Muscle layer of colon (tissue), 2 donors: ENCODE data around the gene TFDP3.

ENCODE experiments used
- H3K27ac ChIP-seq: one replicate; pipeline ENCODE4 v1.7.0; 2013; ENCODE audit warnings: low read depth, mild to moderate bottlenecking, low read length, moderate library complexity
- H3K27me3 ChIP-seq, 2 donors: one replicate each; pipeline ENCODE4 v1.7.0; 2013; ENCODE audit warnings: low read length in 2 of 2, mild to moderate bottlenecking in 2 of 2; ENCODE audit not compliant: insufficient read depth in 2 of 2, control insufficient read depth in 1 of 2
- H3K36me3 ChIP-seq: one replicate; pipeline ENCODE4 v1.7.0; 2013; ENCODE audit warnings: mild to moderate bottlenecking, low read length; ENCODE audit not compliant: insufficient read depth
- H3K4me1 ChIP-seq: one replicate; pipeline ENCODE4 v1.7.0; 2013; ENCODE audit warnings: mild to moderate bottlenecking, low read length; ENCODE audit not compliant: insufficient read depth
- H3K4me3 ChIP-seq, 2 donors: one replicate each; pipeline ENCODE4 v1.7.0; 2013; ENCODE audit warnings: low read length in 2 of 2, low read depth in 1 of 2, mild to moderate bottlenecking in 1 of 2, moderate library complexity in 1 of 2
- H3K9ac ChIP-seq: one replicate; pipeline ENCODE4 v1.7.0; 2013; ENCODE audit warnings: low read length
- H3K9me3 ChIP-seq: one replicate; pipeline ENCODE4 v1.7.0; 2013; ENCODE audit warnings: mild to moderate bottlenecking, low read length
- donor health status: abdominal sarcoma.
- donor health status: Adenocarcinoma of cecum.

The TFDP3 gene

DNA sequence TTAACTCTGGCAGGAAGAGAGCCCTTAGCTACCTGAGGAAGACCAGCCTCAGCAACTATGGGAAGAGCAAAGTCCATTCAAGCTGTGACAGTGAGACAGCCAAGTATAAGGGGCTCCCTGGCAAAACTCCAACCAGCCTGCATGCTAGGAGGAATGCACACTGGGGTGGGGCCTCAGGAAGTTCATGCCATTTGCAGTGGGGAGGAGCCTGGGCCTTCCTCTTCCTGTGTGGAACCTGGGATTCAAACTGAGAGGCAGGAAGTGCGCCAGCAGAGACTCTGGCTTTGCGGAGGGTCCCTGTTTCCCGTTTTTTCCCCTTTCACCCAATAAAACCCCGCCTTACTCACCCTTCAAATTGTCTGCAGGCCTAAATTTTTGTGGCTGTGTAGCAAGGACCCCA lies 33.0 kb downstream of the TFDP3 start:
- peaks cover 0 to 3% of the 10 kb centered on the region in 2 donors for H3K27me3 ChIP-seq
- H3K9ac ChIP-seq = no peak overlapping the region
- no peaks in the 10 kb centered on the region for H3K4me1 ChIP-seq
- H3K4me3 ChIP-seq = no peak overlapping the region
- no peak overlapping the region for H3K27ac ChIP-seq
- H3K9me3 ChIP-seq = no peaks in the 10 kb centered on the region
- H3K36me3 ChIP-seq = no peaks in the 10 kb centered on the region

DNA sequence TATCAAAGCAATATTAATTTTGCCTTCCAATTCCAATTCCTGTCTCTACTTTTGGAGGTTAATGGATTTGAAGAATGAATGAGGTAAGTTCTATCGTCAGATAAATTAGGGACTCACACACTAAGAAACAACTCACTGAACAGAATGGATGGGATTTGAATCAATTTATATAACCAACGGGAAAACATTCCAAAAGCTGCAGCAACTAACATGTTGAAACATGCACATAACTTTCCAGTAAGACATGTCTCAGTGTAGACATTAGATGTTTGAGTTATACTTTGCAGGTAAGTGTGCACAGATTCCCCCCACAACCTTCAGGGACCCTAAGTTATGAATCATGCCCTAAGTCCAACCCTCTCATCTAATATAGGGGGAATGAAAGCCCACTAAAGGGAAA lies 34.3 kb downstream of the TFDP3 start:
- no peaks in the 10 kb centered on the region for H3K4me1 ChIP-seq
- no peaks in the 10 kb centered on the region for H3K9me3 ChIP-seq
- no peaks in the 10 kb centered on the region for H3K36me3 ChIP-seq
- H3K27ac ChIP-seq = no peak overlapping the region
- no peak overlapping the region for H3K9ac ChIP-seq
- H3K27me3 ChIP-seq = peaks cover 0 to 3% of the 10 kb centered on the region in 2 donors
- H3K4me3 ChIP-seq = no peak overlapping the region

DNA sequence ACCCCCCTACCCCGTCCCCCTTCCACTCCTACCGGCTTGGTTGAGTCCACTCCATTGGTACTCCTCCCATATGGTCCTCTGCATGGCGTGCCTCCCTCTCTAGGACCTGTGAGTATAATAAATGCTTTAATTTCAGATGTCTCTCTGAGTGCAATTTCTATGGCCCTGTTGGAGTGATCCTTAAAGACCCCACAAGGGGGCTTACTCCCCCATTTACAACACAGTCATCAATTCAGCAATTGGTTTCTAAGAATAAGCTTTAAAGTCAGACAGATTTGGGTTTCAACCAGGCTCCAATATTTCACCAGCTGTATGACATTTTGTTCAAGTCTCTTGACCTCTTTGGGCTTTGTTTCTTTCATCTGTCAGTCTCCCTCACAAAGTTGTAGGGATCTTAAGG lies 38.7 kb downstream of the TFDP3 start:
- H3K9me3 ChIP-seq = no peaks in the 10 kb centered on the region
- peaks cover 0 to 3% of the 10 kb centered on the region in 2 donors for H3K27me3 ChIP-seq
- no peak overlapping the region for H3K27ac ChIP-seq
- no peaks in the 10 kb centered on the region for H3K4me1 ChIP-seq
- H3K36me3 ChIP-seq = no peaks in the 10 kb centered on the region
- no peak overlapping the region for H3K9ac ChIP-seq
- no peak overlapping the region for H3K4me3 ChIP-seq

DNA sequence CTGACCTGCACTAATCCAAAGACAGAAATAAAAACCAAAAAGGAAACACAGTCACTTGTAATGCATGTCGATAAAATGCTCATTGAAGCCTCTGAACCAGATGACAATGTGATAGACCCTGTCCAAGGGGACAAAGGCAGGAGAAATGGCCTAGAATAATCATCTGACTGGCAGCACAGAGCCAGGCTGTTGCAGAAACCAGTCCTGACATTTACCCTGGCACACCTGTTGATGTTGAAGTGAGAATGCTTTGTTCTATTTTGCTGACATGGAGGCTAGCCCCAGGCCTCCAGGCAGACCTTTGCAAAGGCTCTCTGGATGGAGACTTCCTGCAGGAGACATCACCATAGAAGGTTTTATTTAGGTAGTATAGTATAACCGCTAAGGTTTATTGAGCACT lies 41.0 kb downstream of the TFDP3 start:
- H3K9me3 ChIP-seq = no peaks in the 10 kb centered on the region
- no peak overlapping the region for H3K4me3 ChIP-seq
- H3K4me1 ChIP-seq = no peaks in the 10 kb centered on the region
- no peak overlapping the region for H3K9ac ChIP-seq
- peaks cover 0 to 3% of the 10 kb centered on the region in 2 donors for H3K27me3 ChIP-seq
- H3K36me3 ChIP-seq = no peaks in the 10 kb centered on the region
- no peak overlapping the region for H3K27ac ChIP-seq

DNA sequence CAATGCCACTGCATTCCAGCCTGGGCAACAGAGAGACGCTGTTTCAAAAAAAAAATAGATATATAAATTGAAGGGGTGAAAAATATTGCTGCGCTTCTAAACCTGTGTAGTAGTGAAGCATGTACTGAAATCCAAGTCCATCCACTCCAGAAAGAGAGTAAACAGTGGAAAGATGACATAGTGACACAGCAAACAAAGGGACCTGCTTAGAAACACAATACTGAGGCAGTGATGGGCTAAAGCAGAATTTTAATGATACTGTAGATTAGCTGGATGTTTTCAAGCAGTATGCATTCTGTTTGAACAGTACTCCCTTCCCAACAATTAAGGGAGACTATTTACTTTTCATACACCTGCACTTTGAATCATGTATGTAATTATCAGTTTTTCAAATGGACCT lies 42.5 kb downstream of the TFDP3 start:
- Histone ChIP-seq H3K9me3 (no peaks in the 10 kb centered on the region), H3K4me3 (no peak overlapping the region), H3K4me1 (no peaks in the 10 kb centered on the region), H3K27ac (no peak overlapping the region), H3K36me3 (no peaks in the 10 kb centered on the region), H3K9ac (no peak overlapping the region), H3K27me3 (no peaks in the 10 kb centered on the region)

DNA sequence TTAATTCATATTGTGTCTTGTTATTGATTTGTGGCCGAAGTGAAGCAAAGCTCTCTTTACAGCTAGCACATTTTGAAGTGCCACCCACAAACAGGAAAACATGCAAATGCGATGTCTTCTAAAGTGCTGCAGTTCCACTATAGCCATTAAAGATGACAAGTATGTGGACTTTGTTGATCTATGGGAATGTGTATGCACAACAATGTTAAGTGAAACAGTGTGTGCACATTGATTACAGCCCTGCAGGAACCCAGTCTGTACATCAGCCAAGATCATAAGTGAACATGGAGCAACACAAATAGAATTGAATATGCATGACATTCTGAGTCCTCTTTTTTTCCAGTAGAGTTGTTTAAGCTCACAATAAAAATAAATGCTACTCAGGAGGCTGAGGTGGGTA lies 43.0 kb downstream of the TFDP3 start:
- Histone ChIP-seq H3K27ac (no peak overlapping the region), H3K9ac (no peak overlapping the region)

DNA sequence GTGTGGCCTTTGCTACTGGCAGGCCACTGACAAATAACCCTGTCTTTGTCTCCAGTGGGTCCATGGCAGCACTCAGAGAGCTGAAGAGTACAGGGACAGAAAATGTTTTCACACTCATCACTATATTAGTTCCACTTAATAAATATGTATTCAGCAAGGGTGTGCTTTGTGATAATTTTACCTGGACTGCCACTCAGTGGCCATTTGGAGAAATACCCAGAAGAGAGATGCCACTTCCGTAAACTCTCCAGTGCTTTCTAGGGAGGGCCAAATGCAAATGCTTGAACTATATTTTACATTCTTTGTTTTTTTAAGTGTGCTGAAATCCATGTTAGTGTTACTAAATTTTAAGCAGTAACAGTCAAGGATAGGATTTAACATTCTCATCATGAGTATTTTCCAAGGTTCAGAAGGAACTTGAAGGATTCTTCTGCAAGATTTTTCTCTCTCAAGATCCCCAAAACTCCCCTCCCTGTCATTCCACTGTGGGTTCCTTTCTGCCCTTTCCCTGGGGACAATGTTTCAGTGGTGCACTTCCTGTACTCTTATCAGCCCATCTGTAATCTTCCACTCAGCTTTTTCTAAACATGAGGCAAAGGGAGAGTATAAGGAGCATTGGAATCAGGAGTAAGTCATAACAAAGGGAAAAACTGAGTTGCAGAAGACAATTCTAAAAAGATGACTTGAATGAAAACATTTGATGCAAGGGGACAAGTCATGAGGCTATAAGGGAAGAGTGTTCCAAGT lies 46.0 kb downstream of the TFDP3 start:
- no peak overlapping the region for H3K4me3 ChIP-seq
- H3K36me3 ChIP-seq = no peaks in the 10 kb centered on the region
- H3K9me3 ChIP-seq = no peaks in the 10 kb centered on the region
- H3K27ac ChIP-seq = no peak overlapping the region
- no peaks in the 10 kb centered on the region for H3K4me1 ChIP-seq
- no peak overlapping the region for H3K9ac ChIP-seq
- H3K27me3 ChIP-seq = no peaks in the 10 kb centered on the region

More for the DNA sequence above, 43.0 kb downstream of the TFDP3 start:
- no peaks in the 10 kb centered on the region for H3K27me3 ChIP-seq
- no peaks in the 10 kb centered on the region for H3K36me3 ChIP-seq
- H3K4me1 ChIP-seq = no peaks in the 10 kb centered on the region
- H3K9me3 ChIP-seq = no peaks in the 10 kb centered on the region
- H3K4me3 ChIP-seq = no peak overlapping the region
